ENCODE results near the gene ATP2B2. TPM values are rescaled to one million over a fixed set of nuclear protein-coding genes. Genes with fewer than 3 reads are reported as not detected.

The ATP2B2 gene
- polyA plus RNA-seq, 3 donors: not detected

GRCh38 chr3:10522646-10523303 is 17.4 kb upstream of the ATP2B2 start:
- DNase-seq: no peak
- no peak overlapping the region for H2AFZ ChIP-seq (ENCODE audit: insufficient read depth, low read depth, low read length, poor library complexity, severe bottlenecking)
- no peaks in the 10 kb centered on the region for H3K4me1 ChIP-seq (ENCODE audit: control insufficient read depth in 1 of 2, insufficient read depth in 2 of 2, low read length in 2 of 2)
- H3K27ac ChIP-seq (ENCODE audit: low read depth in 1 of 2, low read length in 2 of 2): no peak overlapping the region
- peaks cover 4 to 8% of the 10 kb centered on the region in 2 donors for H3K27me3 ChIP-seq (ENCODE audit: control insufficient read depth in 2 of 2, insufficient read depth in 2 of 2, low read length in 2 of 2)
- Mint-ChIP-seq H3K27me3 (ENCODE audit: low read depth in 3 of 3) (peaks cover 3 to 17% (median 15%) of the 10 kb centered on the region in 3 donors), H3K36me3 (no peaks in the 10 kb centered on the region), H3K4me1 (no peaks in the 10 kb centered on the region), H3K4me3 (peak overlapping the region in 1 of 2 donors; percentile 60), H3K27ac (no peak overlapping the region), H3K9me3 (peaks cover 0 to 3% (median 0%) of the 10 kb centered on the region in 7 donors)
- intact Hi-C loops (cut with micrococcal nuclease): no loop called here
- no peak overlapping the region for H3K9ac ChIP-seq (ENCODE audit: insufficient read depth, low read length, poor library complexity, severe bottlenecking)
- TF ChIP-seq, protein P1, sequence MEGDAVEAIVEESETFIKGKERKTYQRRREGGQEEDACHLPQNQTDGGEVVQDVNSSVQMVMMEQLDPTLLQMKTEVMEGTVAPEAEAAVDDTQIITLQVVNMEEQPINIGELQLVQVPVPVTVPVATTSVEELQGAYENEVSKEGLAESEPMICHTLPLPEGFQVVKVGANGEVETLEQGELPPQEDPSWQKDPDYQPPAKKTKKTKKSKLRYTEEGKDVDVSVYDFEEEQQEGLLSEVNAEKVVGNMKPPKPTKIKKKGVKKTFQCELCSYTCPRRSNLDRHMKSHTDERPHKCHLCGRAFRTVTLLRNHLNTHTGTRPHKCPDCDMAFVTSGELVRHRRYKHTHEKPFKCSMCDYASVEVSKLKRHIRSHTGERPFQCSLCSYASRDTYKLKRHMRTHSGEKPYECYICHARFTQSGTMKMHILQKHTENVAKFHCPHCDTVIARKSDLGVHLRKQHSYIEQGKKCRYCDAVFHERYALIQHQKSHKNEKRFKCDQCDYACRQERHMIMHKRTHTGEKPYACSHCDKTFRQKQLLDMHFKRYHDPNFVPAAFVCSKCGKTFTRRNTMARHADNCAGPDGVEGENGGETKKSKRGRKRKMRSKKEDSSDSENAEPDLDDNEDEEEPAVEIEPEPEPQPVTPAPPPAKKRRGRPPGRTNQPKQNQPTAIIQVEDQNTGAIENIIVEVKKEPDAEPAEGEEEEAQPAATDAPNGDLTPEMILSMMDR (IDR thresholded peaks at IDR 0.05): no peak
- 100% methylated on average over 2 of the region's 3 CpGs for WGBS (ENCODE audit: insufficient coverage)
- no peaks in the 10 kb centered on the region for H4K20me1 ChIP-seq (ENCODE audit: insufficient read depth, low read length)
- no peaks in the 10 kb centered on the region for H3K79me2 ChIP-seq (ENCODE audit: insufficient read depth, low read length)
- no peak overlapping the region for H3K4me2 ChIP-seq (replicated peaks; ENCODE audit: extremely low read depth, low read length, poor library complexity, severe bottlenecking)
- no peaks in the 10 kb centered on the region for H3K9me3 ChIP-seq (replicated peaks in 1 of 2; ENCODE audit: control insufficient read depth in 1 of 2, insufficient read depth in 1 of 2, low read length in 2 of 2)
- H3K4me3 ChIP-seq (replicated peaks in 1 of 3; ENCODE audit: low read depth in 2 of 3, low read length in 3 of 3): no peak overlapping the region
- no peaks in the 10 kb centered on the region for H3K36me3 ChIP-seq (replicated peaks in 1 of 2; ENCODE audit: control insufficient read depth in 1 of 2, insufficient read depth in 2 of 2, low read length in 2 of 2)

DNA sequence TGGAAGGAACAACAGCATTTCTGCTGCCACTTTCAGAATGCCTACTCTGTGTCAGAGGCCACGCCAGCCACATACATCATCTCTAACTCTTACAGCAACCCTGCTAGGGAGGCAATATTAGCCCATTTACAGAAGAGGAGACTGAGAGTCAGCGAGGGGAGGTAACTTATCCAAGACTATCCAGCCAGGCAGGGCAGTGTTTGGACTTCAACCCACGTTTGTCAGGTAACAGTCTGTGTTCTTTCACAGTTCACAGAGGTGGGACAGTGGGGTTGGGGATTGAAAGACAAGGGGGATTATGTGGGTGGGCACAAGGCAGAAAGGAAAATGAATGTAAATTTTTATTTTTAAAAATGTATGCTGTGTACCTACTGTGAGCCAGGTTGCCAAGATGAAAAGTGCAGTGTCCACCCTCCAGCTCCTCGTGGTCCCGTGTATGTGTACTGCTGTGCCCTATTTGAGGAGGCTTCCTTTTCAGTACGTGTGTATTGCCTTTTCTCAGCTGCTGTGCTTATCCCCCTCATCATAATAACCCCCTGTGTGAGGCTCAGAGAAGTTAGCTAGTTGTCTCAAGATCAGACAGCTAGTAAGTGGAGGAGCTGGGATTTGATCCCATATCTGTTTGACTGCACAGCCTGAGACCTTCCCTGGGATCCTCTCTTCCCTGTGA is 16.5 kb upstream of the ATP2B2 start:
- intact Hi-C loops (cut with micrococcal nuclease): no loop called here
- H3K27me3 Mint-ChIP-seq (ENCODE audit: low read depth in 3 of 3): peaks cover 4 to 16% (median 15%) of the 10 kb centered on the region in 3 donors

More for the DNA sequence above, 16.5 kb upstream of the ATP2B2 start:
- Mint-ChIP-seq H3K27ac (no peak overlapping the region), H3K9me3 (peaks cover 0 to 3% (median 0%) of the 10 kb centered on the region in 7 donors), H3K4me1 (no peaks in the 10 kb centered on the region), H3K4me3 (no peak overlapping the region), H3K36me3 (no peaks in the 10 kb centered on the region)
- Histone ChIP-seq H3K4me3 (replicated peaks in 1 of 3; ENCODE audit: low read depth in 2 of 3, low read length in 3 of 3) (no peak overlapping the region), H2AFZ (ENCODE audit: insufficient read depth, low read depth, low read length, poor library complexity, severe bottlenecking) (no peak overlapping the region), H3K4me2 (replicated peaks; ENCODE audit: extremely low read depth, low read length, poor library complexity, severe bottlenecking) (no peak overlapping the region), H3K27ac (ENCODE audit: low read depth in 1 of 2, low read length in 2 of 2) (no peak overlapping the region), H4K20me1 (ENCODE audit: insufficient read depth, low read length) (no peaks in the 10 kb centered on the region), H3K9me3 (replicated peaks in 1 of 2; ENCODE audit: control insufficient read depth in 1 of 2, insufficient read depth in 1 of 2, low read length in 2 of 2) (no peaks in the 10 kb centered on the region), H3K27me3 (ENCODE audit: control insufficient read depth in 2 of 2, insufficient read depth in 2 of 2, low read length in 2 of 2) (peaks cover 4 to 8% of the 10 kb centered on the region in 2 donors), H3K36me3 (replicated peaks in 1 of 2; ENCODE audit: control insufficient read depth in 1 of 2, insufficient read depth in 2 of 2, low read length in 2 of 2) (no peaks in the 10 kb centered on the region), H3K9ac (ENCODE audit: insufficient read depth, low read length, poor library complexity, severe bottlenecking) (no peak overlapping the region), H3K4me1 (ENCODE audit: control insufficient read depth in 1 of 2, insufficient read depth in 2 of 2, low read length in 2 of 2) (no peaks in the 10 kb centered on the region), H3K79me2 (ENCODE audit: insufficient read depth, low read length) (no peaks in the 10 kb centered on the region)
- no peak for DNase-seq
- TF ChIP-seq, protein P1 (IDR thresholded peaks at IDR 0.05): no peak
- WGBS (ENCODE audit: insufficient coverage): 88% methylated on average over 2 of the region's 6 CpGs
